ENCODE results near the gene GPR132. TPM values are rescaled to one million over a fixed set of nuclear protein-coding genes. Genes with fewer than 3 reads are reported as not detected.

The GPR132 gene
- total and polyA plus RNA-seq, 2 of the 8 experiments (the other 6 are each of a cell fraction or from before 2014, with no cell fraction given) = 0.11 TPM; not detected in 1

DNA sequence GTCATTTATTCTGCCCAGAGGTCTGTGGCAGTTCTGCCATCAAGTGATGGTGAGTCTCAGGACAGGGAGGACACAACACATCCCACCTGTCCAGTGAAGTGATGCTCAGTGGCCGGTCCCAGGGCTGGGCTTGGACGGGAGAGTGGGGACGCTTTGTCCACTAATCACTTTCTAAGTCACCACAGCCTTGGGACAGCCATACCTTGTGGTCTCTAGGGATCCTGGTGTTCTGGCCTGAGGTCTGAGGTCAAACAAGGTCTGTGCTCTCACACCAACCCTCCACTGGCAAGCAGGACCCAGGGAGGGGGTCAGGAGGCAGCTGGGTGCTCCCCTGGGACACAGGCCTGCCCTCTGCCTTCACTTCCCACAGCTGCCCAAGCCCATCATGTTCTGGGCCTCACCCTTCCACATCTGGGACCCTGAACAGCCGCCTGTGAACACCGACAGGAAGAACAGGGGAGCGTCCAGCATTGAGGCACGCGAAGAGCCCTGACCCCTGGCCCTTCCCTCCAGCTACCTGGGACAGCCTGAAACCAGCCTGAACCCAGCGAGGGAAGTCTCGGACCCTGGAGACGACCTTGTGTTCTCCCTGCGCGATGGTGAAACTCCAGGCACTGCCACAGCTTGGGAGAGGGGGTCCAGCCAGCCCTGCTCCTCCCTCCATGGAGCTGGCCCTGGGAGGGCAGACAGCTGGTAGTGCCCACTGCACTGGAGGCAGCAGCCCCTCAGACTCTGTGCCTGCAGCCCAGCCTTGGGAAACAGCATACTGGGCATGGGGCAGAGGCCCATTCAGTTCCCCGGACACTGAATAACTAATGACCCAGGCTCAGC is 19.7 kb upstream of the GPR132 start (continued):
- TF ChIP-seq SAP30 (IDR thresholded peaks at IDR 0.05; ENCODE audit: insufficient read depth, insufficient replicate concordance, low read length) = no peak
- no peak for TF ChIP-seq GTF2F1 (IDR thresholded peaks at IDR 0.05; ENCODE audit: borderline replicate concordance, low read depth, low read length)
- no peak for TF ChIP-seq BRCA1 (IDR thresholded peaks at IDR 0.05; ENCODE audit: low read depth, low read length)
- no peak for TF ChIP-seq RFX5 (IDR thresholded peaks at IDR 0.05; ENCODE audit: borderline replicate concordance, low read depth, low read length)
- TF ChIP-seq CHD2 (IDR thresholded peaks at IDR 0.05; ENCODE audit: low read length) = no peak
- no peak for TF ChIP-seq CHD1 (IDR thresholded peaks at IDR 0.05; ENCODE audit: low read depth, low read length)
- no peak for TF ChIP-seq CEBPB (IDR thresholded peaks at IDR 0.05; ENCODE audit: low read depth, low read length)
- TF ChIP-seq SIX5 (IDR thresholded peaks at IDR 0.05; ENCODE audit: low read depth, low read length) = no peak
- TF ChIP-seq, protein P1, sequence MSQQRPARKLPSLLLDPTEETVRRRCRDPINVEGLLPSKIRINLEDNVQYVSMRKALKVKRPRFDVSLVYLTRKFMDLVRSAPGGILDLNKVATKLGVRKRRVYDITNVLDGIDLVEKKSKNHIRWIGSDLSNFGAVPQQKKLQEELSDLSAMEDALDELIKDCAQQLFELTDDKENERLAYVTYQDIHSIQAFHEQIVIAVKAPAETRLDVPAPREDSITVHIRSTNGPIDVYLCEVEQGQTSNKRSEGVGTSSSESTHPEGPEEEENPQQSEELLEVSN (IDR thresholded peaks at IDR 0.05) = no peak
- no peak for TF ChIP-seq ASH2L (IDR thresholded peaks at IDR 0.05; ENCODE audit: low read length)
- no peak for TF ChIP-seq KDM1A (IDR thresholded peaks at IDR 0.05; ENCODE audit: borderline replicate concordance, low read length)

All from H1 (cell line).